Neuronal stem cell (in vitro differentiated cells): ENCODE data around the gene MOB4.

Experiments used
- DNase-seq: peaks from one replicate; pipeline ENCODE4 v3.0.0-alpha.2; 2013; ENCODE audit warnings: low spot score
- H2AFZ ChIP-seq: one replicate; pipeline ENCODE4 v1.6.1; 2013; ENCODE audit warnings: mild to moderate bottlenecking, low read length, inconsistent platforms
- H2AK5ac ChIP-seq: 2 replicates; pipeline ENCODE4 v1.6.1; 2013; ENCODE audit warnings: low read depth, mild to moderate bottlenecking, inconsistent platforms, low read length, moderate library complexity, mixed read lengths
- H2BK120ac ChIP-seq: 2 replicates; pipeline ENCODE4 v1.6.1; 2013; ENCODE audit warnings: low read depth, mild to moderate bottlenecking, inconsistent platforms, low read length, moderate library complexity, mixed read lengths
- H2BK12ac ChIP-seq: one replicate; pipeline ENCODE4 v1.6.1; 2013; ENCODE audit warnings: low read length, inconsistent platforms
- H2BK15ac ChIP-seq: 2 replicates; pipeline ENCODE4 v1.6.1; 2013; ENCODE audit warnings: mild to moderate bottlenecking, low read length, inconsistent platforms, mixed read lengths
- H2BK5ac ChIP-seq: one replicate; pipeline ENCODE4 v1.6.1; 2013; ENCODE audit warnings: inconsistent platforms, mild to moderate bottlenecking, low read length, moderate library complexity
- H3K14ac ChIP-seq: one replicate; pipeline ENCODE4 v1.6.1; 2013; ENCODE audit warnings: low read length, inconsistent platforms
- H3K18ac ChIP-seq: 2 replicates; pipeline ENCODE4 v1.6.1; 2013; ENCODE audit warnings: low read length, inconsistent platforms
- H3K23ac ChIP-seq: 2 replicates; pipeline ENCODE4 v1.6.1; 2013; ENCODE audit warnings: low read depth, mild to moderate bottlenecking, mixed read lengths, low read length, inconsistent platforms; ENCODE audit not compliant: poor library complexity
- H3K27ac ChIP-seq: replicated peaks from 3 replicates; pipeline ENCODE4 v1.5.1; 2013; ENCODE audit warnings: low read length, inconsistent platforms
- H3K27me3 ChIP-seq, 3 experiments: 2 replicates each; pipeline ENCODE4 v1.6.1; 2013; ENCODE audit warnings: low read length in 3 of 3, mild to moderate bottlenecking in 2 of 3, inconsistent platforms in 1 of 3, low read depth in 1 of 3, mixed read lengths in 1 of 3, moderate library complexity in 1 of 3; ENCODE audit not compliant: control insufficient read depth in 3 of 3, insufficient read depth in 3 of 3
- H3K36me3 ChIP-seq, 2 donors: replicated peaks in 1 of 2; 2 replicates each; pipeline ENCODE4 v1.6.1; 2013; ENCODE audit warnings: low read length in 2 of 2; ENCODE audit not compliant: control insufficient read depth in 2 of 2, insufficient read depth in 2 of 2
- H3K4ac ChIP-seq: 2 replicates; pipeline ENCODE4 v1.6.1; 2013; ENCODE audit warnings: inconsistent platforms, mild to moderate bottlenecking, low read length, moderate library complexity
- H3K4me1 ChIP-seq, 2 donors: 1 replicate in 1 of 2; 2 replicates in 1 of 2; pipeline ENCODE4 v1.6.1; 2013; ENCODE audit warnings: low read length in 2 of 2, low read depth in 1 of 2; ENCODE audit not compliant: control insufficient read depth in 2 of 2, insufficient read depth in 1 of 2
- H3K4me2 ChIP-seq: one replicate; pipeline ENCODE4 v1.6.1; 2013; ENCODE audit warnings: mild to moderate bottlenecking, low read length, inconsistent platforms; ENCODE audit not compliant: insufficient read depth, poor library complexity, severe bottlenecking
- H3K4me3 ChIP-seq, 2 donors: 2 replicates each; pipeline ENCODE4 v1.5.1; 2013; ENCODE audit warnings: low read length in 2 of 2, mild to moderate bottlenecking in 2 of 2, inconsistent platforms in 1 of 2, moderate library complexity in 1 of 2
- H3K79me1 ChIP-seq: one replicate; pipeline ENCODE4 v1.6.1; 2013; ENCODE audit warnings: low read depth, mild to moderate bottlenecking, inconsistent platforms, low read length, moderate library complexity
- H3K9ac ChIP-seq: one replicate; pipeline ENCODE4 v1.6.1; 2013; ENCODE audit warnings: mild to moderate bottlenecking, low read depth, low read length, inconsistent platforms; ENCODE audit not compliant: poor library complexity
- H3K9me3 ChIP-seq, 2 donors: replicated peaks in 1 of 2; 2 replicates each; pipeline versions ENCODE3 to v1.6.1; 2013; ENCODE audit warnings: low read length in 2 of 2, mild to moderate bottlenecking in 2 of 2, inconsistent platforms in 1 of 2, low read depth in 1 of 2, mixed read lengths in 1 of 2, moderate library complexity in 1 of 2; ENCODE audit not compliant: control insufficient read depth in 2 of 2, insufficient read depth in 1 of 2
- H4K8ac ChIP-seq: one replicate; pipeline ENCODE4 v1.6.1; 2013; ENCODE audit warnings: low read depth, mild to moderate bottlenecking, inconsistent platforms, low read length, moderate library complexity
- H4K91ac ChIP-seq: one replicate; pipeline ENCODE4 v1.6.1; 2013; ENCODE audit warnings: low read length, low read depth, mild to moderate bottlenecking, inconsistent platforms; ENCODE audit not compliant: poor library complexity
- WGBS, 2 donors: extraction: QIAGEN DNeasy Blood & Tissue Kit; methylation state at CpG; one replicate each; pipeline ENCODE4 v1.1.7; 2013; ENCODE audit warnings: missing lambda C conversion rate in 2 of 2, mixed read lengths in 1 of 2; ENCODE audit not compliant: insufficient read length in 2 of 2, insufficient replicate concordance in 1 of 2; ENCODE audit errors: extremely low coverage in 2 of 2; 5-methylcytosine and 5-hydroxymethylcytosine counted together

The MOB4 gene

GRCh38 chr2:197538412-197538811 lies 22.5 kb downstream of the MOB4 start:
- Histone ChIP-seq H2BK120ac (no peak overlapping the region), H3K36me3 (peaks cover 7 to 90% of the 10 kb centered on the region in 2 donors), H2AK5ac (no peak overlapping the region)

DNA sequence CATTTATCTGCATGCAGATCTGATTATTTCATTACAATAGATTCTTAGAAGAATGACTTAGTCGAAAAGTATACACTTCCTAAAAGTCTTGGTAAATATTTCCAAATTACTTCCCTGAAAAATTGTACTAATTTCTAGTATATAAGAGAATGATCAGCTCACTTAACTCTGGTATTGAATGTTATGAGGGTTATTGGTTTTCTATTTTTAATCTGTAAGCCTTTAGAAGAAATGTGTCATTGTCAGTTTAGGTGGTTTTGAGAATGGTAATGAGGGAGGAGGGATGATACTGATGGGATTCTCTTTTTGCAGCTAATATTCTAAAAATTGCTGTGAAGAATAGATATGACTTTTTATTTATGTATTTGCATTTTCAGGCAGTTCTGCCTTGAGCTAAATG lies 23.9 kb downstream of the MOB4 start:
- peaks cover 0 to 2% of the 10 kb centered on the region in 2 donors for H3K9me3 ChIP-seq
- no peak overlapping the region for H4K91ac ChIP-seq
- H3K36me3 ChIP-seq, result peaks cover 7 to 97% of the 10 kb centered on the region in 2 donors
- H2BK15ac ChIP-seq, result no peak overlapping the region
- H3K4ac ChIP-seq, result no peak overlapping the region
- H4K8ac ChIP-seq, result no peak overlapping the region
- H3K18ac ChIP-seq, result no peak overlapping the region
- H3K27me3 ChIP-seq, result no peaks in the 10 kb centered on the region
- no peak overlapping the region for H3K14ac ChIP-seq
- no peaks in the 10 kb centered on the region for H3K4me1 ChIP-seq
- H3K27ac ChIP-seq, result no peak overlapping the region
- H3K79me1 ChIP-seq, result peaks cover 3% of the 10 kb centered on the region
- H3K9ac ChIP-seq, result no peak overlapping the region
- no peak for DNase-seq
- H2BK12ac ChIP-seq, result no peak overlapping the region
- H3K23ac ChIP-seq, result no peak overlapping the region
- no CpG with 5 or more reads among the region's 1 CpG for WGBS, 2 donors
- no peak overlapping the region for H2AFZ ChIP-seq
- no peak overlapping the region for H2AK5ac ChIP-seq
- no peak overlapping the region for H2BK5ac ChIP-seq
- no peak overlapping the region for H3K4me3 ChIP-seq
- H2BK120ac ChIP-seq, result no peak overlapping the region
- no peak overlapping the region for H3K4me2 ChIP-seq

More at GRCh38 chr2:197538412-197538811, 22.5 kb downstream of the MOB4 start:
- no peaks in the 10 kb centered on the region for H3K27me3 ChIP-seq
- H4K8ac ChIP-seq, result no peak overlapping the region
- H2BK5ac ChIP-seq, result no peak overlapping the region
- no peak overlapping the region for H3K14ac ChIP-seq
- H3K4ac ChIP-seq, result no peak overlapping the region
- no peak overlapping the region for H2BK15ac ChIP-seq
- WGBS, 2 donors, result no CpG with 5 or more reads among the region's 2 CpGs
- H2AFZ ChIP-seq, result no peak overlapping the region
- no peak for DNase-seq
- H3K9ac ChIP-seq, result no peak overlapping the region
- H3K23ac ChIP-seq, result no peak overlapping the region
- no peak overlapping the region for H4K91ac ChIP-seq
- peaks cover 3% of the 10 kb centered on the region for H3K79me1 ChIP-seq
- no peaks in the 10 kb centered on the region for H3K4me1 ChIP-seq
- no peak overlapping the region for H3K4me2 ChIP-seq
- H3K9me3 ChIP-seq, result no peaks in the 10 kb centered on the region
- H3K27ac ChIP-seq, result no peak overlapping the region
- H3K18ac ChIP-seq, result no peak overlapping the region
- H3K4me3 ChIP-seq, result no peak overlapping the region
- no peak overlapping the region for H2BK12ac ChIP-seq

GRCh38 chr2:197543206-197543605 lies 27.3 kb downstream of the MOB4 start:
- Histone ChIP-seq H3K23ac (no peak overlapping the region), H2AK5ac (no peak overlapping the region), H3K14ac (no peak overlapping the region), H3K9ac (no peak overlapping the region), H2BK12ac (no peak overlapping the region), H3K36me3 (peaks cover 4 to 94% of the 10 kb centered on the region in 2 donors), H3K9me3 (peaks cover 0 to 6% of the 10 kb centered on the region in 2 donors), H3K79me1 (no peaks in the 10 kb centered on the region), H3K27me3 (no peaks in the 10 kb centered on the region), H2AFZ (no peak overlapping the region), H3K27ac (no peak overlapping the region), H4K91ac (no peak overlapping the region), H2BK15ac (no peak overlapping the region), H4K8ac (no peak overlapping the region), H2BK120ac (no peak overlapping the region), H3K18ac (no peak overlapping the region), H3K4me2 (no peak overlapping the region), H3K4me3 (no peak overlapping the region), H2BK5ac (no peak overlapping the region), H3K4ac (no peak overlapping the region), H3K4me1 (no peaks in the 10 kb centered on the region)
- no CpG with 5 or more reads among the region's 3 CpGs for WGBS, 2 donors
- no peak for DNase-seq

GRCh38 chr2:197547163-197547900 lies 31.5 kb downstream of the MOB4 start:
- Histone ChIP-seq H3K14ac (no peak overlapping the region), H3K27ac (no peak overlapping the region), H2BK12ac (no peak overlapping the region), H3K4me2 (no peak overlapping the region), H2BK15ac (no peak overlapping the region), H2BK120ac (no peak overlapping the region), H3K79me1 (no peaks in the 10 kb centered on the region), H3K4me1 (no peaks in the 10 kb centered on the region), H3K23ac (no peak overlapping the region), H2AFZ (no peak overlapping the region), H4K8ac (no peak overlapping the region), H4K91ac (no peak overlapping the region), H3K9me3 (peaks cover 0 to 6% of the 10 kb centered on the region in 2 donors), H3K4ac (no peak overlapping the region), H3K18ac (no peak overlapping the region), H3K27me3 (no peaks in the 10 kb centered on the region), H3K36me3 (peaks cover 6 to 97% of the 10 kb centered on the region in 2 donors), H2AK5ac (no peak overlapping the region), H3K9ac (no peak overlapping the region), H2BK5ac (no peak overlapping the region), H3K4me3 (no peak overlapping the region)
- whole genome bisulfite sequencing, 2 donors, result no CpG with 5 or more reads among the region's 5 CpGs
- no peak for DNase-seq
